Gastrocnemius medialis (tissue), 4 donors: Measurements from ENCODE around the gene ODF2. TPM values are rescaled to one million over a fixed set of nuclear protein-coding genes. Genes with fewer than 3 reads are reported as not detected.

Experiments
- ATAC-seq, 2 donors: fragments of 150-250 bp; one replicate each; pipeline ENCODE4 v1.9.1; 2016
- DNase-seq, 2 donors: peaks; one replicate each; pipeline ENCODE4 v3.0.0-alpha.2; 2019
- H3K27ac ChIP-seq, 4 donors: fragments of 200-600 bp; sonication (generic); 1 replicate in 1 of 4; 2 replicates in 3 of 4; pipeline ENCODE4 v1.5.1; 2016 to 2018; ENCODE audit warnings: mild to moderate bottlenecking in 2 of 4, moderate library complexity in 1 of 4
- H3K27me3 ChIP-seq, 3 donors: fragments of 200-600 bp; sonication (generic) in 2 of 3; 1 replicate in 1 of 3; 2 replicates in 2 of 3; pipeline versions ENCODE4 v1.5.1 to v1.6.0; 2016 to 2019; ENCODE audit warnings: mild to moderate bottlenecking in 1 of 3, moderate library complexity in 1 of 3
- H3K36me3 ChIP-seq, 2 donors: fragments of 200-600 bp; sonication (generic) in 1 of 2; one replicate each; pipeline ENCODE4 v1.5.1; 2017 to 2018
- H3K4me1 ChIP-seq, 2 donors: fragments of 200-600 bp; sonication (generic) in 1 of 2; one replicate each; pipeline ENCODE4 v1.5.1; 2016 to 2017; ENCODE audit warnings: mild to moderate bottlenecking in 2 of 2
- H3K4me3 ChIP-seq, 4 donors: fragments of 200-600 bp; sonication (generic) in 3 of 4; 1 replicate in 1 of 4; 2 replicates in 3 of 4; pipeline ENCODE4 v1.5.1; 2016 to 2019; ENCODE audit warnings: mild to moderate bottlenecking in 2 of 4
- H3K9me3 ChIP-seq, 3 donors: fragments of 200-600 bp; sonication (generic) in 2 of 3; 1 replicate in 1 of 3; 2 replicates in 2 of 3; pipeline ENCODE4 v1.5.1; 2016 to 2019
- POLR2A ChIP-seq, 2 donors: fragments of 450-650 bp; IDR thresholded peaks; one replicate each; pipeline ENCODE4 v1.6.1; 2017; ENCODE audit warnings: antibody characterized with exemption in 2 of 2, mild to moderate bottlenecking in 2 of 2, moderate library complexity in 2 of 2
- in situ Hi-C, 4 donors: fragments of 200-750 bp; cut with MboI; loops; one replicate each; pipeline versions ENCODE4 v1.15.0 to v1.8.0; 2017; ENCODE audit warnings: low sequenced_read_pairs in 4 of 4
- intact Hi-C: fragments of 100-400 bp; cut with DNase I; formaldehyde crosslinking; loops from one replicate; pipeline ENCODE4 v1.15.1; 2023; ENCODE audit warnings: low total_unique reads
- total RNA-seq, 4 donors: library from RNA; depleted of rRNA; stranded (reverse); fragments of >200 nt; gene quantifications; one replicate each; pipeline versions ENCODE4 v1.1.0 to v1.2.3, GENCODE V29; 2016
- TF ChIP-seq, protein P1 (sequence below), 5 experiments: fragments of 450-650 bp in 3 of 5; fragments of 200-600 bp in 2 of 5; sonication (generic) in 2 of 5; IDR thresholded peaks in 4 of 5; conservative IDR thresholded peaks in 1 of 5; 1 replicate in 4 of 5; 2 replicates in 1 of 5; pipeline ENCODE4 v1.5.1; 2016 to 2019; ENCODE audit warnings: antibody characterized with exemption in 5 of 5, mild to moderate bottlenecking in 3 of 5, moderate library complexity in 3 of 5

The ODF2 gene
- total RNA-seq, 4 donors from 2014 or later = 8.5 to 11.0 (median 9.9) TPM

DNA sequence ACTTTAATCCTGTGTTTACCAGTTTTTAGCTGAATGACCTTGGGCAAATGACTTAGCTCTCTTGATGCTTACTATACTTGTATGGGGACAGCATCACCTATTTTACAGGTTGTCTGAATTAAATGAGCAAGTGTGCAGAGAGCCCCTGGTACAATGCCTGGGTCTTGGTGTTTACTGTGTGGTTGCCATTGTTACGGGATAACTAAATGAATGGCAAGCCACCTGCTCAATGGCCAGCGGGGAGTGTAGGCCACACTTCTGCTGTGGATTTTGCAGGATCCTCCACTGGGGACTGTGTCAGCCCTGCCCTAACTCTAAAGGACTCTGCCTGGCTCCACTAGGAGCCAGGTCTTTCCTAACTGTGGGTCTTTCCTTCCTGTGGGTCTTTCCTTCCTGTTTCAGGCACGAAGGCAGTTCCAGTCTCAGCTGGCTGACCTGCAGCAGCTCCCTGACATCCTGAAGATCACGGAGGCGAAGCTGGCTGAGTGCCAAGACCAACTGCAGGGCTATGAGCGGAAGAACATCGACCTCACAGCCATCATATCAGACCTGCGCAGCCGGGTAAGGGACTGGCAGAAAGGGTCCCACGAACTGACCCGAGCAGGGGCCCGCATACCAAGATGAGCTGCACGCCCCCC lies 38.4 kb downstream of the ODF2 start:
- TF ChIP-seq POLR2A (IDR thresholded peaks at IDR 0.05) = no peak
- TF ChIP-seq, protein P1, sequence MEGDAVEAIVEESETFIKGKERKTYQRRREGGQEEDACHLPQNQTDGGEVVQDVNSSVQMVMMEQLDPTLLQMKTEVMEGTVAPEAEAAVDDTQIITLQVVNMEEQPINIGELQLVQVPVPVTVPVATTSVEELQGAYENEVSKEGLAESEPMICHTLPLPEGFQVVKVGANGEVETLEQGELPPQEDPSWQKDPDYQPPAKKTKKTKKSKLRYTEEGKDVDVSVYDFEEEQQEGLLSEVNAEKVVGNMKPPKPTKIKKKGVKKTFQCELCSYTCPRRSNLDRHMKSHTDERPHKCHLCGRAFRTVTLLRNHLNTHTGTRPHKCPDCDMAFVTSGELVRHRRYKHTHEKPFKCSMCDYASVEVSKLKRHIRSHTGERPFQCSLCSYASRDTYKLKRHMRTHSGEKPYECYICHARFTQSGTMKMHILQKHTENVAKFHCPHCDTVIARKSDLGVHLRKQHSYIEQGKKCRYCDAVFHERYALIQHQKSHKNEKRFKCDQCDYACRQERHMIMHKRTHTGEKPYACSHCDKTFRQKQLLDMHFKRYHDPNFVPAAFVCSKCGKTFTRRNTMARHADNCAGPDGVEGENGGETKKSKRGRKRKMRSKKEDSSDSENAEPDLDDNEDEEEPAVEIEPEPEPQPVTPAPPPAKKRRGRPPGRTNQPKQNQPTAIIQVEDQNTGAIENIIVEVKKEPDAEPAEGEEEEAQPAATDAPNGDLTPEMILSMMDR (IDR thresholded peaks at IDR 0.05 in 4 of 5, conservative IDR thresholded peaks at IDR 0.05 in 1 of 5) = no peak
- no peaks in the 10 kb centered on the region for H3K27me3 ChIP-seq
- H3K9me3 ChIP-seq = no peaks in the 10 kb centered on the region
- no peak overlapping the region for H3K4me3 ChIP-seq
- H3K36me3 ChIP-seq = peaks cover 0 to 6% of the 10 kb centered on the region in 2 donors
- no peak overlapping the region for H3K27ac ChIP-seq
- peak in 1 of 2 donors; percentile 17 for DNase-seq
- H3K4me1 ChIP-seq = no peaks in the 10 kb centered on the region
- in situ Hi-C loops (no loop called here), intact Hi-C loops (no loop called here)
- peak in 1 of 2 donors; percentile 27 for ATAC-seq

DNA sequence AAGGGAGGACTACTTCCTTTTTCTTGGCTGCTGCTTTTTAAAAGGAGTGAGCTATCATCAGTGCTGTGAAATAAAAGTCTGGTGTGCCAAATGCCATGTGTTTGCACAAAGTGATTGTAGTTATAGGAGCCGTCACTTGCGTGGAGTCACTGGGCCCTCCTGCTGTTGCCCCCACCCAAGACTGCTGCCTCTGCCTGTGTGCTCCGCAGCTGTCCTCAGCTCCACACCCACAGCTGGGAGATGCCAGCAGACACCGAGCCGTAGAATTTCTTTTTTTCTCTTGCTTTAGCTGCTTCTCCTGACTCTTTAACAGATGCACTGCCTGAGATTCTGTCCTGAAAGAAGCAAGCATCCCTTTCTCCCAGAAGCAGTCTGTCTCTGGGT lies 38.9 kb downstream of the ODF2 start:
- ATAC-seq = no peak

DNA sequence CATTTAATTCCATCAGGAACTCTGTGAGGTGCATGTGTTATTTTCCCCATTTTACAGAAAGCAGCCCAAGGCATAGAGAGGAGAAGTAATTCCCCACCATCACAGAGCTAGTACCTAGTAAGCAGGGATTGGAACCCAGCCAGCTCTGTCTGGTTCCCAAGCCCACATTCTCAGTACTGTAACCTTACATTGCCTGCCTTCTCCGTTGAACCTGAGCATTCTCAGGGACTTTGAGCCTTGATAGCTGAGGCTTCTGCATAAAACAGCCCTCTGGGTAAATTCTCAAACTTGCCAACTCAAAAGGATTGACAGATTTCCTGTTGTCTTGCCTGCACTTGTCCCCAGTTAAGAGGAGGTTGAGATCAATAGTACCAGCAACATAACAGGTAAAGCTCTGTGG lies 39.5 kb downstream of the ODF2 start:
- in situ Hi-C loops (no loop called here), intact Hi-C loops (no loop called here)
- Histone ChIP-seq H3K4me3 (no peak overlapping the region), H3K36me3 (peaks cover 0 to 11% of the 10 kb centered on the region in 2 donors), H3K4me1 (no peaks in the 10 kb centered on the region), H3K9me3 (no peaks in the 10 kb centered on the region), H3K27me3 (no peaks in the 10 kb centered on the region), H3K27ac (no peak overlapping the region)
- no peak for TF ChIP-seq POLR2A (IDR thresholded peaks at IDR 0.05)
- TF ChIP-seq, protein P1 (IDR thresholded peaks at IDR 0.05 in 4 of 5, conservative IDR thresholded peaks at IDR 0.05 in 1 of 5) = no peak
- DNase-seq (no peak), ATAC-seq (no peak)

More for the DNA sequence above, 38.9 kb downstream of the ODF2 start:
- in situ Hi-C loops (no loop called here), intact Hi-C loops (no loop called here)
- Histone ChIP-seq H3K27ac (no peak overlapping the region), H3K9me3 (no peaks in the 10 kb centered on the region), H3K27me3 (no peaks in the 10 kb centered on the region), H3K36me3 (peaks cover 0 to 7% of the 10 kb centered on the region in 2 donors), H3K4me3 (no peak overlapping the region), H3K4me1 (no peaks in the 10 kb centered on the region)
- TF ChIP-seq, protein P1 (IDR thresholded peaks at IDR 0.05 in 4 of 5, conservative IDR thresholded peaks at IDR 0.05 in 1 of 5) = no peak
- TF ChIP-seq POLR2A (IDR thresholded peaks at IDR 0.05) = no peak
- no peak for DNase-seq

DNA sequence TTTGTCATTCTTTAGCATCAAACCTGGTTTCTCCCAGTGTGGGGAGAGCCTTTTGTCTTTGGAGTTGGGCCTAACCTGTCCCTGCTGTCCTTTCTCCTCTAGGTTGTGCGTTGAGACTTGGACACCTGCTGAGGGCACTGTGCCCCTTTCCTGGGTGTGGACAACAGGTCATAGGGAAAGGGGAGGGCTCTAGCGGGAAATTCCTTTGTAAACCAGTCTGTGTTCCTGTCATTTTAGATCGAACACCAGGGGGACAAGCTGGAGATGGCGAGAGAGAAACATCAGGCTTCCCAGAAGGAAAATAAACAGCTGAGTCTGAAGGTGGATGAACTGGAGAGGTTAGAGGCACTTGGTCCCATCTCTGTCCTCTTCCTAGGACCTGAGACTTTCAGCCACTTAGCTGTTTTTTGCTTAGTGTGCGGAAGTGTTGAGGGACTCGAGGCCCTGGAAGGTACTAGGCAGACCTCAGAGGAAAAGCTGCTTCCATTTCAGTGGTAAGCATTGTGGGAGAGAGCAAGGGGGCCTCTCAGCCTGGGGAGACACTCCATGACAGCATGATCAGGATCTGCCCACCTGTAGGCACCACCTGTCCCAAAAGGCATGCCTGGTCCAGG lies 40.1 kb downstream of the ODF2 start:
- intact Hi-C loops (no loop called here), in situ Hi-C loops (no loop called here)
- Histone ChIP-seq H3K9me3 (no peaks in the 10 kb centered on the region), H3K27ac (no peak overlapping the region), H3K36me3 (peaks cover 0 to 11% of the 10 kb centered on the region in 2 donors), H3K27me3 (no peaks in the 10 kb centered on the region), H3K4me1 (no peaks in the 10 kb centered on the region), H3K4me3 (no peak overlapping the region)
- TF ChIP-seq, protein P1 (IDR thresholded peaks at IDR 0.05 in 4 of 5, conservative IDR thresholded peaks at IDR 0.05 in 1 of 5) = no peak
- no peak for TF ChIP-seq POLR2A (IDR thresholded peaks at IDR 0.05)
- DNase-seq = no peak
- no peak for ATAC-seq
